ENCODE measurements around the gene FLNB. TPM values are rescaled to one million over a fixed set of nuclear protein-coding genes. Genes with fewer than 3 reads are reported as not detected.
"Not testable (repeated sequence)": the region's sequence is repeated elsewhere in the genome, so short reads cannot be mapped to it uniquely, and the experiment has no call there.

The FLNB gene
- total RNA-seq, 1 experiment from 2014 or later: 97.5 TPM

- DNase-seq (ENCODE audit: low read depth): peak; percentile 96
Measured at GRCh38 chr3:58052373-58053273, 44.4 kb downstream of the FLNB start.

GRCh38 chr3:58054652-58055051, 46.4 kb downstream of the FLNB start:
- no peak for DNase-seq (ENCODE audit: low read depth)

GRCh38 chr3:58055314-58055713, 47.1 kb downstream of the FLNB start:
- no peak for DNase-seq (ENCODE audit: low read depth)

GRCh38 chr3:58055891-58056290, 47.7 kb downstream of the FLNB start:
- DNase-seq (ENCODE audit: low read depth): not testable (repeated sequence)

- DNase-seq (ENCODE audit: low read depth): peak; percentile 44
Measured at GRCh38 chr3:58058361-58059263, 50.4 kb downstream of the FLNB start.

- peak; percentile 58 for DNase-seq (ENCODE audit: low read depth)
Measured at GRCh38 chr3:58059349-58060321, 51.4 kb downstream of the FLNB start.

GRCh38 chr3:58062472-58062871, 54.2 kb downstream of the FLNB start:
- no peak for DNase-seq (ENCODE audit: low read depth)

GRCh38 chr3:58063022-58063815, 55.0 kb downstream of the FLNB start:
- DNase-seq (ENCODE audit: low read depth): peak; percentile 79

- no peak for DNase-seq (ENCODE audit: low read depth)
Measured at GRCh38 chr3:58064923-58065638, 56.9 kb downstream of the FLNB start.

- DNase-seq (ENCODE audit: low read depth): no peak
Measured at GRCh38 chr3:58065700-58066167, 57.5 kb downstream of the FLNB start.

GRCh38 chr3:58066842-58067241, 58.6 kb downstream of the FLNB start:
- no peak for DNase-seq (ENCODE audit: low read depth)

GRCh38 chr3:58068122-58068809, 60.0 kb downstream of the FLNB start:
- DNase-seq (ENCODE audit: low read depth): no peak

- no peak for DNase-seq (ENCODE audit: low read depth)
Measured at GRCh38 chr3:58071480-58071971, 63.3 kb downstream of the FLNB start.

- peak; percentile 78 for DNase-seq (ENCODE audit: low read depth)
Measured at GRCh38 chr3:58072052-58072762, 64.0 kb downstream of the FLNB start.

- no peak for DNase-seq (ENCODE audit: low read depth)
Measured at GRCh38 chr3:58072763-58073130, 64.5 kb downstream of the FLNB start.

- no peak for DNase-seq (ENCODE audit: low read depth)
Measured at GRCh38 chr3:58073301-58074108, 65.3 kb downstream of the FLNB start.

- DNase-seq (ENCODE audit: low read depth): no peak
Measured at GRCh38 chr3:58074116-58074715, 66.0 kb downstream of the FLNB start.

Data from Daoy (cell line).